ENCODE data around the gene CCNYL1. TPM values are rescaled to one million over a fixed set of nuclear protein-coding genes. Genes with fewer than 3 reads are reported as not detected.
"Not testable (repeated sequence)": the region's sequence is repeated elsewhere in the genome, so short reads cannot be mapped to it uniquely, and the experiment has no call there.

The CCNYL1 gene
- total RNA-seq, 2 donors from 2014 or later: 12.1 to 14.3 TPM

DNA sequence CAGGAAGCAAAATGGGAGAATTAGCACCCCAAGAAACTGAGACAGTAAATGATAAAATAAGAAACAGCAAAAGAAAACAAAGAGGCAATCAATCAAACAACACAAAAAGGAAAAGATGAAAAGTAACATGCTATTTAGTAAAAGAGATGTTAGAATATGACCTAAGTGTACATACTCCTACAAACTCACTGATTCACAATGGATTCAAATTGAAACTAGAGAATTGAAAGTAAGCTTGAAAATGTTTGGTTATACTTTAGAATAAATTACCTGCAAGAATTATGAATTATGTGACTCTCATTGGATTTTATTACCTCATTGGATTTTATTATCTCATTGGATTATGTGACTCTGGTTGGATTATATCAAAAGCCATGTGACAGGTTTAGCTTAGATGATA, 22.8 kb upstream of the CCNYL1 start:
- peaks cover 5% of the 10 kb centered on the region for H3K4me1 Mint-ChIP-seq
- no peak for DNase-seq
- H3K9me3 ChIP-seq (ENCODE audit: control insufficient read depth, low read length, poor library complexity, severe bottlenecking): no peaks in the 10 kb centered on the region
- H3K27me3 Mint-ChIP-seq: peaks cover 5% of the 10 kb centered on the region
- no peak overlapping the region for H3K27ac Mint-ChIP-seq
- H3K36me3 Mint-ChIP-seq (ENCODE audit: low read depth): no peaks in the 10 kb centered on the region
- H3K4me3 Mint-ChIP-seq: no peak overlapping the region
- no peak for ATAC-seq

DNA sequence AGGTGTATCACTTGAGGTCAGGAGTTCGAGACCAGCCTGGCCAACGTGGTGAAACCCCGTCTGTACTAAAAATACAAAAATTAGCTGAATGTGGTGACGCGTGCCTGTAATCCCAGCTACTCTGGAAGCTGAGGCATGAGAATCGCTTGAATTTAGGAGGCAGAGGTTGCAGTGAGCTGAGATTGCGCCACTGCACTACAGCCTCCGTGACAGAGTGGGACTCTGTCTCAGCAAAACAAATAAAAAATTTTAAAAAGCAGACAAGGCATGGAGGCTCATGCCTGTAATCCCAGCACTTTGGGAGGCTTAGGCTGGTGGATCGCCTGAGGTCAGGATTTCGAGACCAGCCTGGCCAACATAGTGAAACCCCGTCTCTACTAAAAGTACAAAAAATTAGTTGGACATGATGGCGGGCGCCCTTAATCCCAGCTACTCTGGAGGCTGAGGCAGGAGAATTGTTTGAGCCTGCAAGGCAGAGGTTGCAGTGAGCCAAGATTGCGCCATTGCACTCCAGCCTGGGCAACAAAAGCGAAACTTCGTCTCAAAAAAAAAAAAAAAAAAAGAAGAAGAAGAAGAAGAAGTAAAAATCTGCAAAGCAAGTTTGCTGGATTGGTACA, 20.5 kb upstream of the CCNYL1 start:
- not testable (repeated sequence) for H3K4me3 Mint-ChIP-seq; ATAC-seq; H3K9me3 ChIP-seq (ENCODE audit: control insufficient read depth, low read length, poor library complexity, severe bottlenecking); DNase-seq; H3K27ac Mint-ChIP-seq; H3K36me3 Mint-ChIP-seq (ENCODE audit: low read depth); H3K4me1 Mint-ChIP-seq
- peaks cover 11% of the 10 kb centered on the region for H3K27me3 Mint-ChIP-seq

DNA sequence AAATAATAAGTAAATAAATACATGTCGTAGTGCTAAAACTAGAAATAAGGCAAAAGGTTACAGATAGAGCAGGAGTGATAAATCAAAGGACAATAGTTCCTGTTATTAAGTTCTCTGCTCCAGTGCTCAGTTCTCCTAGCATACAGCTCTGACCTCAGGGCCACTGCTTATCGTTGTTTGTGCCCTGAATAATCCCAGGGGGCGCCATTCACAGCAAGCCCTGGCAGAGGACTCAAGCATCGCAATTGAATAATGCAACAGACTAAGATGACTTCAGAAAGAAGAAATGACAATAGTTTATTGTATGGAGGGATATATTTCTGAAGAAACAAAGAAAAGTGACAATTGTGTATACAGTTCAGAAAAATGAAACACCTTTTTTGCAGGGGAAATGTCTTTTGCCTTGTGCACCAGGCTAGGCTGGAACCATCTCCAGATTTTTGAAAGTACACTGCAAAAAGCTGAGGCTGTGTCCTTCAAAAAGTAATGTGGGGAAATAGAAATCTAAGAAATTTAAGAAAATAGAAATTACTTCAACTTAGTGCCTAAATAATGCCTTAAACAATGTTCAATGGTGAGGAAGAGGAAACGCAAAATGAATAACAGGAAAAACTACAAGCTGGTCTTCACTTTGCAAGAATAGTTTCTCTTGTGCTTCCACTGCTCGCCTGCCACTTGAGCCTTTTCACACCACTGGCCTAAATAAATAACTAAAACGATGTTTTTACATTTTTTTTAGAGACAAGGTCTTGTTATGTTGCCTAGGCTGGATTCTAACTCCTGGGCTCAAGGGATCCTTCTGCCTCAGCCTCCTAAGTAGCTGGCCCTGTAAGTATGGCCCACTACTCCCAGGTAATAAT, 19.0 kb upstream of the CCNYL1 start:
- Mint-ChIP-seq H3K36me3 (ENCODE audit: low read depth) (no peaks in the 10 kb centered on the region), H3K27ac (no peak overlapping the region), H3K4me3 (no peak overlapping the region), H3K27me3 (peaks cover 11% of the 10 kb centered on the region), H3K4me1 (peaks cover 5% of the 10 kb centered on the region)
- peak; percentile 77 for ATAC-seq
- DNase-seq: peak in 1 of 3 donors; percentile 18
- H3K9me3 ChIP-seq (ENCODE audit: control insufficient read depth, low read length, poor library complexity, severe bottlenecking): no peaks in the 10 kb centered on the region

GRCh38 chr2:207693641-207694249, 17.7 kb upstream of the CCNYL1 start:
- no peaks in the 10 kb centered on the region for H3K9me3 ChIP-seq (ENCODE audit: control insufficient read depth, low read length, poor library complexity, severe bottlenecking)
- DNase-seq (no peak), ATAC-seq (no peak)
- no peak overlapping the region for H3K27ac Mint-ChIP-seq
- peaks cover 2% of the 10 kb centered on the region for H3K4me1 Mint-ChIP-seq
- no peak overlapping the region for H3K4me3 Mint-ChIP-seq
- no peaks in the 10 kb centered on the region for H3K36me3 Mint-ChIP-seq (ENCODE audit: low read depth)
- H3K27me3 Mint-ChIP-seq: peaks cover 6% of the 10 kb centered on the region

GRCh38 chr2:207694811-207695281, 16.6 kb upstream of the CCNYL1 start:
- Mint-ChIP-seq H3K36me3 (ENCODE audit: low read depth) (no peaks in the 10 kb centered on the region), H3K27ac (no peak overlapping the region), H3K4me1 (peaks cover 2% of the 10 kb centered on the region), H3K4me3 (no peak overlapping the region), H3K27me3 (peaks cover 6% of the 10 kb centered on the region)
- ATAC-seq: no peak
- no peaks in the 10 kb centered on the region for H3K9me3 ChIP-seq (ENCODE audit: control insufficient read depth, low read length, poor library complexity, severe bottlenecking)
- no peak for DNase-seq

DNA sequence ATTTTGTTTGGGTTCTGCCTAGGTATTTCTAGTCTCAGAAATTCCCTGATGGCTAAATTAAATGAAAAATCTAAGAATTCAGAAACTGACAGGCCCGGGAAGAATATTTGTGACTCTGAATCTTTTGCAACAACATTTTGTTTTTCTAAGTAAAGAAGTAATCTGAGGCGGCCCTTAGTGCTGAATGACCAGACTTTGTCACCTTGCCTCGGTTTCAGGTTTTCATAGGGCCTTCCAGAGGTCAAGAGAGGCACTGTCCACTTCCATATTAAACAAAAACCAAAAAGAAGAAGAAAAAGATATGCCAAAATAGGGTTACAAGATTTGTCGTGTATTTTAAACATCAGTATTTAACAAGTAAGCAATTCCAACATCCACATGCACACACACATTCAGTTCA, 16.1 kb upstream of the CCNYL1 start:
- no peaks in the 10 kb centered on the region for H3K36me3 Mint-ChIP-seq (ENCODE audit: low read depth)
- H3K27ac Mint-ChIP-seq: no peak overlapping the region
- H3K27me3 Mint-ChIP-seq: peaks cover 6% of the 10 kb centered on the region
- H3K4me3 Mint-ChIP-seq: no peak overlapping the region
- peaks cover 2% of the 10 kb centered on the region for H3K4me1 Mint-ChIP-seq
- no peak for ATAC-seq
- H3K9me3 ChIP-seq (ENCODE audit: control insufficient read depth, low read length, poor library complexity, severe bottlenecking): no peaks in the 10 kb centered on the region
- no peak for DNase-seq

- not testable (repeated sequence) for ATAC-seq; H3K27me3 Mint-ChIP-seq; H3K4me3 Mint-ChIP-seq; H3K4me1 Mint-ChIP-seq; DNase-seq; H3K36me3 Mint-ChIP-seq (ENCODE audit: low read depth); H3K27ac Mint-ChIP-seq; H3K9me3 ChIP-seq (ENCODE audit: control insufficient read depth, low read length, poor library complexity, severe bottlenecking)
Observed at GRCh38 chr2:207696911-207697310, 14.5 kb upstream of the CCNYL1 start.

DNA sequence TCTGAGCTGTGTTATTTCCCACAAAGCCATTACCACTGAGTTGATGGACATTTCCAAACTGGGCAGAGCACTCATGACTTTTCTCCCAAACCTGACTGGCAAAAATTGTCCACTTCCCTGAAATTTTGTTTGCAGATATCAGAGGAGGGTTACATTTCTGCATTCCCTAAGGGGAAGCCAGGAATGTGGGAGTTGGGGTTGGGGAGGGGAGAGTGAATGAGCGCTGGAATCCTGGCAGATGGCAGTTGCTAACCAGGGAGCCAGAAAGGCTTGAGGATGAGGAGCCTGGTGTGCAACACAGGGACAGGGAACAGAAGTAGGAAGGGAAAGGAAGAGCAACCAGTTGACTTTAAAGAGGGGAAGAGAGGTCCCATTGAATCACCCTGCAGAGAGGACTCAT, 14.0 kb upstream of the CCNYL1 start:
- Mint-ChIP-seq H3K36me3 (ENCODE audit: low read depth) (no peaks in the 10 kb centered on the region), H3K4me3 (no peak overlapping the region), H3K4me1 (no peaks in the 10 kb centered on the region), H3K27me3 (peaks cover 6% of the 10 kb centered on the region), H3K27ac (no peak overlapping the region)
- DNase-seq: no peak
- no peak for ATAC-seq
- no peaks in the 10 kb centered on the region for H3K9me3 ChIP-seq (ENCODE audit: control insufficient read depth, low read length, poor library complexity, severe bottlenecking)

DNA sequence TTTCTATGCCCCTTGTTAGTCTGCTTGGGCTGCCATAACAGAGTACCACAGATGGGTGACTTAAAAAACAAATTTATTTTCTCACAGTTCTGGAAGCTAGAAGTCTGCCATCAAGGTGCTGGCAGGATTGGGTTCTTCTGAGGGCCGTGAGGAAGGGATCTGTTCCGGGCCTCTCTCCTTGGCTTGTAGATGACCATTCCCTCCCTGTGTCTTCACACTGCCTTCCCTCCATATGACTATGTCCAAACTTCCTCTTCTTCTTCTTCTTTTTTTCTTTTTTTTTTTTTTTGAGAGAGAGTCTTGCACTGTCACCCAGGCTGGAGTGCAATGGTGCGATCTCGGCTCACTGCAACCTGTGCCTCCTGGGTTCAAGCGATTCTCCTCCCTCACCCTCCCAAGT, 13.1 kb upstream of the CCNYL1 start:
- no peak for DNase-seq
- no peaks in the 10 kb centered on the region for H3K9me3 ChIP-seq (ENCODE audit: control insufficient read depth, low read length, poor library complexity, severe bottlenecking)
- Mint-ChIP-seq H3K27ac (no peak overlapping the region), H3K4me3 (no peak overlapping the region), H3K27me3 (peaks cover 6% of the 10 kb centered on the region), H3K4me1 (no peaks in the 10 kb centered on the region), H3K36me3 (ENCODE audit: low read depth) (no peaks in the 10 kb centered on the region)
- no peak for ATAC-seq

GRCh38 chr2:207704078-207704477, 7.4 kb upstream of the CCNYL1 start:
- ATAC-seq (no peak), DNase-seq (no peak)
- H3K4me3 Mint-ChIP-seq: no peak overlapping the region
- H3K4me1 Mint-ChIP-seq: peaks cover 6% of the 10 kb centered on the region
- no peaks in the 10 kb centered on the region for H3K36me3 Mint-ChIP-seq (ENCODE audit: low read depth)
- H3K27me3 Mint-ChIP-seq: no peaks in the 10 kb centered on the region
- no peak overlapping the region for H3K27ac Mint-ChIP-seq
- no peaks in the 10 kb centered on the region for H3K9me3 ChIP-seq (ENCODE audit: control insufficient read depth, low read length, poor library complexity, severe bottlenecking)

DNA sequence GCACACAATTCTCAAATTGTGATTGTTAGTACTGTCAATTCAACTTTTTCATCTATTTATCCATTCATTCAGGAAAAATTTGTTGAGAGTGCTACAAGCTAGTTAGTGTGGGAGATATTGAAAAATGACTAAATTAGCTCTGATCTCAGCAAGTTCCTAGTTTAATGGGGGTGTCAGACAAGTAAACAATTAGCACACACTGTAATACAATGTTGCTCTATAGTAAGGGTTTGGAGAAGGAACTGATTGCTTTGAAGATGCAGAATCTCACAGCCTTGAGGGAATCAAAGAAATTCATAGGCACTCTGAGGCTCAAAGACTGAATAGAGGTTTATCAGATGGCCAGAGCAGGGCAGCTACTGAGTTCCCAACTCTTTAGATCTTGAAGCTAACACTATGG, 6.8 kb upstream of the CCNYL1 start:
- Mint-ChIP-seq H3K27ac (no peak overlapping the region), H3K27me3 (no peaks in the 10 kb centered on the region), H3K4me3 (no peak overlapping the region), H3K4me1 (peaks cover 6% of the 10 kb centered on the region), H3K36me3 (ENCODE audit: low read depth) (no peaks in the 10 kb centered on the region)
- DNase-seq: no peak
- no peak for ATAC-seq
- H3K9me3 ChIP-seq (ENCODE audit: control insufficient read depth, low read length, poor library complexity, severe bottlenecking): no peaks in the 10 kb centered on the region

- DNase-seq (no peak), ATAC-seq (no peak)
- H3K9me3 ChIP-seq (ENCODE audit: control insufficient read depth, low read length, poor library complexity, severe bottlenecking): no peaks in the 10 kb centered on the region
- H3K27ac Mint-ChIP-seq: no peak overlapping the region
- no peak overlapping the region for H3K4me3 Mint-ChIP-seq
- peaks cover 11% of the 10 kb centered on the region for H3K4me1 Mint-ChIP-seq
- peaks cover 1% of the 10 kb centered on the region for H3K36me3 Mint-ChIP-seq (ENCODE audit: low read depth)
- no peaks in the 10 kb centered on the region for H3K27me3 Mint-ChIP-seq
Observed at GRCh38 chr2:207706936-207707860, 4.2 kb upstream of the CCNYL1 start.
